ENCODE data around the gene EML4.
"Not testable (repeated sequence)": the region's sequence is repeated elsewhere in the genome, so short reads cannot be mapped to it uniquely, and the experiment has no call there.

Gene EML4

GRCh38 chr2:42268528-42269151, 99.5 kb downstream of the EML4 start:
- TF ChIP-seq CTCF (conservative IDR thresholded peaks at IDR 0.05; ENCODE audit: control insufficient read depth, insufficient read depth, low read depth, low read length): no peak
- H3K4me3 ChIP-seq (ENCODE audit: control insufficient read depth, low read depth, low read length): no peak overlapping the region
- peak; percentile 40 for DNase-seq (ENCODE audit: low read depth)

GRCh38 chr2:42270757-42271156, 101.6 kb downstream of the EML4 start:
- DNase-seq (ENCODE audit: low read depth): no peak
- TF ChIP-seq CTCF (conservative IDR thresholded peaks at IDR 0.05; ENCODE audit: control insufficient read depth, insufficient read depth, low read depth, low read length): no peak

GRCh38 chr2:42271246-42271645, 102.1 kb downstream of the EML4 start:
- DNase-seq (ENCODE audit: low read depth): peak; percentile 22
- H3K4me3 ChIP-seq (ENCODE audit: control insufficient read depth, low read depth, low read length): not testable (repeated sequence)

More at GRCh38 chr2:42270757-42271156, 101.6 kb downstream of the EML4 start:
- no peak overlapping the region for H3K4me3 ChIP-seq (ENCODE audit: control insufficient read depth, low read depth, low read length)

- TF ChIP-seq CTCF (conservative IDR thresholded peaks at IDR 0.05; ENCODE audit: control insufficient read depth, insufficient read depth, low read depth, low read length): no peak
- no peak for DNase-seq (ENCODE audit: low read depth)
- H3K4me3 ChIP-seq (ENCODE audit: control insufficient read depth, low read depth, low read length): no peak overlapping the region
Measured at GRCh38 chr2:42274863-42275262, 105.7 kb downstream of the EML4 start.

GRCh38 chr2:42281416-42282081, 112.4 kb downstream of the EML4 start:
- no peak for DNase-seq (ENCODE audit: low read depth)
- H3K4me3 ChIP-seq (ENCODE audit: control insufficient read depth, low read depth, low read length): no peak overlapping the region
- TF ChIP-seq CTCF (conservative IDR thresholded peaks at IDR 0.05; ENCODE audit: control insufficient read depth, insufficient read depth, low read depth, low read length): no peak

- H3K4me3 ChIP-seq (ENCODE audit: control insufficient read depth, low read depth, low read length): no peak overlapping the region
- no peak for TF ChIP-seq CTCF (conservative IDR thresholded peaks at IDR 0.05; ENCODE audit: control insufficient read depth, insufficient read depth, low read depth, low read length)
- no peak for DNase-seq (ENCODE audit: low read depth)
Measured at GRCh38 chr2:42284019-42284418, 114.9 kb downstream of the EML4 start.

GRCh38 chr2:42286268-42286946, 117.3 kb downstream of the EML4 start:
- no peak overlapping the region for H3K4me3 ChIP-seq (ENCODE audit: control insufficient read depth, low read depth, low read length)
- TF ChIP-seq CTCF (conservative IDR thresholded peaks at IDR 0.05; ENCODE audit: control insufficient read depth, insufficient read depth, low read depth, low read length): no peak
- no peak for DNase-seq (ENCODE audit: low read depth)

Measured in fibroblast of mammary gland (primary cell).